Astrocyte of the cerebellum (primary cell): ENCODE results near the gene BAZ2B.

Experiments
- DNase-seq: peaks from one replicate; pipeline ENCODE4 v3.0.0-alpha.2; 2011; ENCODE audit warnings: low read depth
- H3K4me3 ChIP-seq: 2 replicates; pipeline ENCODE4 v1.5.1; 2011; ENCODE audit warnings: mild to moderate bottlenecking, low read depth, low read length, moderate library complexity
- in situ Hi-C: cut with HindIII; loops from 2 replicates; pipeline ENCODE4 v1.10.0; 2017; ENCODE audit warnings: low sequenced_read_pairs
- TF ChIP-seq, protein P1 (sequence below): IDR thresholded peaks from 2 replicates; pipeline ENCODE4 v1.5.1; 2012; ENCODE audit warnings: low read length, low read depth, moderate library complexity, mild to moderate bottlenecking; ENCODE audit errors: missing control alignments

BAZ2B gene

DNA sequence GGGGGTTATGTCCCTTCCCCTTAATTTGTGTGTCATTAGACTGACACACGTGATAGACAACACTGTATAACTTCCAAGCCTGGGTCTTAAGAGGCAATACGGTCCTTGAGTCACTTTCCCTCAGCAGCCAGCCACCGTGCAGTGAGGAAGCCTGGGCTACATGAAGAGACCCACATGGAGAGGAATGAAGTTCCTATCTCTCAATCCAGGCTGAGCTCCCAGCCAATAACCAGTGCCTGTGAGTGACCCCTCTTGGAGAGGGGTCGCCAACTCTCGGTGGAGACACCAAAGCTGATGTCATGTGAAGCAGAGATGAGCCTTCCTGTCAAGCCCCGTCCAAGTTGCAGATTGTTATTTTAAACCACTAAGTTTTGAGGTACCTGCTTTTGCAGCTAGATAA, 324.2 kb downstream of the BAZ2B start:
- no peak for DNase-seq
- in situ Hi-C loops: no loop called here
- TF ChIP-seq, protein P1, sequence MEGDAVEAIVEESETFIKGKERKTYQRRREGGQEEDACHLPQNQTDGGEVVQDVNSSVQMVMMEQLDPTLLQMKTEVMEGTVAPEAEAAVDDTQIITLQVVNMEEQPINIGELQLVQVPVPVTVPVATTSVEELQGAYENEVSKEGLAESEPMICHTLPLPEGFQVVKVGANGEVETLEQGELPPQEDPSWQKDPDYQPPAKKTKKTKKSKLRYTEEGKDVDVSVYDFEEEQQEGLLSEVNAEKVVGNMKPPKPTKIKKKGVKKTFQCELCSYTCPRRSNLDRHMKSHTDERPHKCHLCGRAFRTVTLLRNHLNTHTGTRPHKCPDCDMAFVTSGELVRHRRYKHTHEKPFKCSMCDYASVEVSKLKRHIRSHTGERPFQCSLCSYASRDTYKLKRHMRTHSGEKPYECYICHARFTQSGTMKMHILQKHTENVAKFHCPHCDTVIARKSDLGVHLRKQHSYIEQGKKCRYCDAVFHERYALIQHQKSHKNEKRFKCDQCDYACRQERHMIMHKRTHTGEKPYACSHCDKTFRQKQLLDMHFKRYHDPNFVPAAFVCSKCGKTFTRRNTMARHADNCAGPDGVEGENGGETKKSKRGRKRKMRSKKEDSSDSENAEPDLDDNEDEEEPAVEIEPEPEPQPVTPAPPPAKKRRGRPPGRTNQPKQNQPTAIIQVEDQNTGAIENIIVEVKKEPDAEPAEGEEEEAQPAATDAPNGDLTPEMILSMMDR: no peak
- H3K4me3 ChIP-seq: no peak overlapping the region

DNA sequence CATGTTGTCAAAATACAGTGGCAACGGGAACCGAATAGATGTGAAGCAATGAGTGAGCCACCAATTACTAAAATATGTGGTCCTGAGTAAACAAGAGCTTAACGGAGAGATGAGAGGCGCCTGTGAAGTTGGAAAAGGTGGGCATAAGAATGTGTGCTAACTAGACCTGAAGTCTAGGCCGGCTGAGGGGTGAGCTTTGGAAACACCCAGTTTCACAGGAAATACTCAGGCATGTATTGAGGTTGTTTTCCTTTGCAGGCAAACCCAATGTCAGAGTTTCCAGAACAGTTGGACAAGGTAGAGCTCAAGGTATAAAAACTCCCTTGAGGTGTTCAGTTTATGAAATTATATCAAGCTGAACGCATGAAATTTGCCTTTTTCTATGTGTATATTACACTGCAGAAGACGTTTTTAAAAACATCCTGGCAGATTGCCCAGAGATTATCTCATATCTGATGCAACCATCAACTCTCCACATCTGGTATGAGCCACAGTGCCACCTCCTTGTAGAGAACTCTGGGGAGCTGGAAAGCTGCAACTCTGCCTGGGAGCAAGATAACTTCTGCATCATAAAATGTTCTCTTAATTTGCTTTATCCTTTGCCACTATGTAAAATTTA, 325.9 kb downstream of the BAZ2B start:
- in situ Hi-C loops: no loop called here
- TF ChIP-seq, protein P1: no peak
- H3K4me3 ChIP-seq: no peak overlapping the region
- peak; percentile 63 for DNase-seq

DNA sequence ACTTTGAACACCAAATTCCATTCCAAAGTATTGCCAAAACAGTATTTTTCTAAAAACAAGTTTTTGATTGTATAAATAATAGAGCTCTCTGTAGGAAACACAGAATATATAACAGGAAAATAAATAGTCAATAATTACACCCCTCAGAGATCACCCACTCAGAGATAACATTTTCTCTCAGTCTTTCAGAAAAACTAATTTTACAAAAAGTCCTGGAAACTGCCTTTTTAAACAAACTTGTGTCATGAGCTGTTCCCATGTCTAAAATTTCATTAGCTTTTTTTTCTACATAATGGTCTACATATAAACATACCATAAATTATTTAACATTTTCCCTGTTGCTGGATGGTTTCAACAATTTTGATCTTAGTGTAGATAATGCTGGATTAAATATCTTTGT, 328.6 kb downstream of the BAZ2B start:
- TF ChIP-seq, protein P1: no peak
- no peak overlapping the region for H3K4me3 ChIP-seq
- DNase-seq: no peak
- in situ Hi-C loops: no loop called here

DNA sequence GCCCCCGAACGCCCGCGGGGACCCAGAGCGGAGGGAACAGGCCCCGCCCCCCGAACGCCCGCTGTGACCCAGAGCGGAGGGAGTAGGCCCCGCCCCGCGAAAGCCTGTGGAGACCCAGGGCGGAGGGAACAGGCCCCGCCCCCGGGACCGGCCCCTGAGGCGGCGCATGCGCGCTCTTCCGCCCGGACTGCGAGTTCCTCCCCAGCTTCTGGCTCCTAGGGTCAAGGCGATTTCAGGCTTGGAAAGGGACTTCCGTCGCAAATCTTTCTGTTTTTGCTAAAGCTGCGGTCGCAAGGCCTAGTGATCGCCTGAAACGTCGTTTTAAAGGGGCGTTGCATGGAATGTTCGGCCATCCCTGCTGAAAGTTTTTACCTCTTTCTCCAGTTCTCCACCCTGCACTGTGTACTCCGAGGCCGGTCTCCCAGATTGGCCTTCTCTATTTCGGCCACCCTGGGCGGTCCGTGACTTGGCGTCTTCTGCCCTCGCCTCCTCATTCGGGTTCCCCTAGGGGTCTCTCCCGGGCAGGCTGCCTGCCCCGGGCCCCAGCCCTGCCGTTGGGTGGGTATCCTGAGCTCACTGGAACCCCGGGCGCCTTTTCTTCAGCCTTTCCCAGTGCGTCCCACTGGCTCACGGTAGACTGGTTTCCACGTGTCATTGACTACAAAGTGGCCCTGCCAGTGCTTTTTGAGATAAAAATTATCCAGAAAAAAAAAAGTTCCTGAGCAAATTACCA, 329.5 kb downstream of the BAZ2B start:
- peak; percentile 72 for DNase-seq
- H3K4me3 ChIP-seq: peak overlapping the region; percentile 74
- in situ Hi-C loops: no loop called here
- TF ChIP-seq, protein P1: no peak

DNA sequence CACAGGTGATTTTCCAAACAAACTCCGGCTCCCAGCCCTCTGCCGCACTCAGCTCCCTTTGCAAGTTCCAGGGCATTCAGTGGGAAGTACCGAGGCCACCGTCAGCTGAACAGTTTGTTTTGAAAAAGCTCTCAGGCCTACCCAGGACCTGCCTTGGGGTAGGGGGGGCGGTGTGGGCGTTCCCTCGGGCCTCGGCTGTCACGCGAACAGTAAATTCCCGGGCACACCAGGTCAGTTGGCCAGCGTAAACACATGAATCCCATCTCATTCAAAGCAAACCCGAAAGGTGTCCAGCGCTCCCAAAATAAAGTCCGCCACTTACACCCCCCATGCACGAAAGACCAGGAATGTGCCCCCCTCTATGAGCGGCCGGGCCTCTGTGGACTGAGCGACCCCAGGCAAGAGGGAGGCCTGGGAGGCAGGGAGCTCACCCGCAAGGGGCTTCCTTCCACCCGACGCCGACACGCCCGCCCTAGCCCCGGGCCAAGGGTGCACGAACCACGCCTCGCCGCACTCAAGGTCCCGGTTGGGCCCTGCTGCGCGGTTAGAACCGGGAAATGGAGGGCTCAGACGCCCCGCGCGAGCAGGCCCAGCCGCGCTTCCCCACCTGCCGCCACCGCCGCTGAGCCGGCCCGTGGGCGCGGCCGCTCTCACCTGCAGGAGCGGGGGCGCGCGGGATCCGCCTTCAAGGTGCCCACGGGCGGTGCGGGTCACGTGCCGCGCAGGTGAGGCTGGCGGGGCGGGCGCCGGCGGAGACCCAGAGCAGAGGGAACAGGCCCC, 330.2 kb downstream of the BAZ2B start, which contains the start of gene WDSUB1:
Gene WDSUB1, minus strand, starts transcription at position 775 of the 780 bp plus-strand sequence. CDS start 3,634 bp downstream, outside the sequence.
- DNase-seq: peak; percentile 11
- TF ChIP-seq, protein P1: no peak
- in situ Hi-C loops: no loop called here
- H3K4me3 ChIP-seq: peak within 1 kb of the TSS; percentile 74

DNA sequence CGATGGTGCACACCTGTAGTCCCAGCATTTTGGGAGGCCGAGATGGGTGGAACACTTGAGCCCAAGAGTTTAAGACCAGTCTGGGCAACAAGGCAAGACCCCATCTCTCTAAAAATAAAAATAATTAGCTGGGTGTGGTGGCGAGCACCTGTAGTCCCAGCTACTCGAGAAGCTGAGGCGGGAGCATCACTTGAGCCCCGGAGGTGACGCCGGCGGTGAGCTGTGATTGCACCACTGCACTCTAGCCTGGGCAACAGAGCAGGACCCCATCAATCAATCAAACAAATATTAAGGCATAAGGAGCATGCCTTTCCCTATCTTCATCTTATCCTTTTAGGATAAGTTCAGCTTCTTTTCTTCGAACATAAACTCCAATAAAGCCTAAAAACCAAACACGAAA, 330.9 kb downstream of the BAZ2B start:
- peak overlapping the region; percentile 74 for H3K4me3 ChIP-seq
- DNase-seq: no peak
- TF ChIP-seq, protein P1: no peak
- in situ Hi-C loops: no loop called here
